Astrocyte (in vitro differentiated cells and primary cell): ENCODE data around the gene PPM1H. TPM values are rescaled to one million over a fixed set of nuclear protein-coding genes. Genes with fewer than 3 reads are reported as not detected.

Experiments used
- DNase-seq: peaks from one replicate; pipeline ENCODE4 v3.0.0-alpha.2; 2010; ENCODE audit warnings: low read depth
- FAIRE-seq: peaks from 2 replicates; lab custom pipeline; 2011; peaks lifted over from hg19 to GRCh38; lab: Jason Lieb, UNC
- H2AFZ ChIP-seq: 2 replicates; pipeline ENCODE4 v1.6.0; 2012; ENCODE audit warnings: low read depth, low read length, inconsistent platforms
- H3K27ac ChIP-seq: 2 replicates; pipeline ENCODE4 v1.5.1; 2011; ENCODE audit warnings: low read depth, low read length, inconsistent platforms
- H3K27me3 ChIP-seq: 2 replicates; pipeline ENCODE4 v1.6.0; 2011; ENCODE audit warnings: low read length, inconsistent platforms; ENCODE audit not compliant: insufficient read depth
- H3K36me3 ChIP-seq: 2 replicates; pipeline ENCODE4 v1.5.1; 2011; ENCODE audit warnings: low read length, inconsistent platforms; ENCODE audit not compliant: insufficient read depth
- H3K4me1 ChIP-seq: 2 replicates; pipeline ENCODE4 v1.5.1; 2011; ENCODE audit warnings: low read length, inconsistent platforms; ENCODE audit not compliant: insufficient read depth
- H3K4me2 ChIP-seq: 2 replicates; pipeline ENCODE4 v1.6.0; 2012; ENCODE audit warnings: low read length, inconsistent platforms
- H3K4me3 ChIP-seq: 2 replicates; pipeline ENCODE4 v1.5.1; 2011; ENCODE audit warnings: low read depth, mild to moderate bottlenecking, low read length, inconsistent platforms; ENCODE audit not compliant: insufficient read depth
- H3K79me2 ChIP-seq: 2 replicates; pipeline ENCODE4 v1.6.0; 2012; ENCODE audit warnings: mild to moderate bottlenecking, low read length, inconsistent platforms; ENCODE audit not compliant: insufficient read depth
- H3K9ac ChIP-seq: 2 replicates; pipeline ENCODE4 v1.6.0; 2012; ENCODE audit warnings: mild to moderate bottlenecking, low read length, inconsistent platforms
- H3K9me3 ChIP-seq: 2 replicates; pipeline ENCODE4 v1.5.1; 2012; ENCODE audit warnings: low read depth, mild to moderate bottlenecking, low read length, inconsistent platforms; ENCODE audit not compliant: insufficient read depth
- H4K20me1 ChIP-seq: 2 replicates; pipeline ENCODE4 v1.6.0; 2012; ENCODE audit warnings: low read length, inconsistent platforms; ENCODE audit not compliant: insufficient read depth
- H3K27ac Mint-ChIP-seq: one replicate; pipeline ENCODE4 v1.8.0; 2021; ENCODE audit warnings: mild to moderate bottlenecking, mixed read lengths; ENCODE audit not compliant: unreplicated experiment
- H3K27me3 Mint-ChIP-seq: one replicate; pipeline ENCODE4 v1.8.0; 2021; ENCODE audit warnings: low read depth, mixed read lengths; ENCODE audit not compliant: unreplicated experiment
- H3K36me3 Mint-ChIP-seq: one replicate; pipeline ENCODE4 v1.8.0; 2021; ENCODE audit warnings: low read depth, mixed read lengths; ENCODE audit not compliant: unreplicated experiment
- H3K4me1 Mint-ChIP-seq: one replicate; pipeline ENCODE4 v1.8.0; 2021; ENCODE audit warnings: low read depth, mixed read lengths; ENCODE audit not compliant: unreplicated experiment
- H3K4me3 Mint-ChIP-seq: one replicate; pipeline ENCODE4 v1.8.0; 2021; ENCODE audit warnings: mild to moderate bottlenecking, moderate library complexity, mixed read lengths; ENCODE audit not compliant: unreplicated experiment
- H3K9me3 Mint-ChIP-seq: one replicate; pipeline ENCODE4 v1.8.0; 2021; ENCODE audit warnings: mild to moderate bottlenecking, mixed read lengths; ENCODE audit not compliant: unreplicated experiment
- CTCF ChIP-seq: IDR thresholded peaks from 2 replicates; pipeline ENCODE4 v1.5.1; 2011; ENCODE audit warnings: low read depth, mild to moderate bottlenecking, inconsistent platforms, low read length, moderate library complexity; ENCODE audit not compliant: insufficient read depth
- EZH2 ChIP-seq: IDR thresholded peaks from 2 replicates; pipeline ENCODE4 v1.6.1; 2012; ENCODE audit warnings: mild to moderate bottlenecking, low read length, inconsistent platforms; ENCODE audit not compliant: insufficient read depth
- total RNA-seq: library from RNA; stranded (reverse); gene quantifications from 2 replicates; pipeline ENCODE4 v1.2.1, GENCODE V29; 2021

PPM1H gene
- total RNA-seq, 1 donor from 2014 or later, result 7.8 TPM

GRCh38 chr12:62629413-62629812, 305.5 kb downstream of the PPM1H start:
- no peaks in the 10 kb centered on the region for H3K9me3 Mint-ChIP-seq
- H3K4me3 Mint-ChIP-seq, result no peak overlapping the region
- H3K4me1 Mint-ChIP-seq, result peaks cover 6% of the 10 kb centered on the region

GRCh38 chr12:62627181-62627580, 307.8 kb downstream of the PPM1H start:
- Mint-ChIP-seq H3K27ac (no peak overlapping the region), H3K36me3 (no peaks in the 10 kb centered on the region), H3K4me1 (peaks cover 6% of the 10 kb centered on the region)

More at GRCh38 chr12:62629413-62629812, 305.5 kb downstream of the PPM1H start:
- no peak overlapping the region for H3K27ac ChIP-seq
- peaks cover 25% of the 10 kb centered on the region for H3K27me3 Mint-ChIP-seq
- H3K9me3 ChIP-seq, result no peaks in the 10 kb centered on the region
- DNase-seq (no peak), FAIRE-seq (no peak)
- no peaks in the 10 kb centered on the region for H3K36me3 ChIP-seq
- H3K79me2 ChIP-seq, result no peaks in the 10 kb centered on the region
- H3K4me2 ChIP-seq, result no peak overlapping the region
- peaks cover 16% of the 10 kb centered on the region for H3K4me1 ChIP-seq
- no peak overlapping the region for H3K9ac ChIP-seq
- H2AFZ ChIP-seq, result no peak overlapping the region
- H4K20me1 ChIP-seq, result no peaks in the 10 kb centered on the region
- no peaks in the 10 kb centered on the region for H3K36me3 Mint-ChIP-seq
- no peak overlapping the region for H3K27ac Mint-ChIP-seq
- TF ChIP-seq EZH2, result no peak
- no peak for TF ChIP-seq CTCF
- no peaks in the 10 kb centered on the region for H3K27me3 ChIP-seq
- H3K4me3 ChIP-seq, result no peak overlapping the region

More at GRCh38 chr12:62627181-62627580, 307.8 kb downstream of the PPM1H start:
- Histone ChIP-seq H3K9me3 (no peaks in the 10 kb centered on the region), H3K36me3 (no peaks in the 10 kb centered on the region), H3K79me2 (no peaks in the 10 kb centered on the region), H3K27ac (no peak overlapping the region), H3K4me3 (no peak overlapping the region), H2AFZ (no peak overlapping the region), H3K4me2 (no peak overlapping the region), H4K20me1 (no peaks in the 10 kb centered on the region), H3K27me3 (no peaks in the 10 kb centered on the region), H3K4me1 (peaks cover 10% of the 10 kb centered on the region), H3K9ac (no peak overlapping the region)
- peaks cover 11% of the 10 kb centered on the region for H3K27me3 Mint-ChIP-seq
- no peaks in the 10 kb centered on the region for H3K9me3 Mint-ChIP-seq
- H3K4me3 Mint-ChIP-seq, result no peak overlapping the region
- DNase-seq (no peak), FAIRE-seq (no peak)
- TF ChIP-seq EZH2, result no peak
- no peak for TF ChIP-seq CTCF
